Liver (tissue), 3 donors: ENCODE results near the gene ACACB.

Experiments used
- CTCF ChIP-seq: fragments of 150-350 bp; IDR thresholded peaks from 2 replicates; pipeline ENCODE4 v1.5.1; 2017; ENCODE audit warnings: improper control_type of control experiment, low read depth, low read length; ENCODE audit not compliant: missing input control
- EGR1 ChIP-seq, 2 donors: IDR thresholded peaks; 2 replicates each; pipeline ENCODE4 v1.6.1; 2016 to 2018; ENCODE audit warnings: antibody characterized with exemption in 2 of 2, low read depth in 2 of 2
- FOXA1 ChIP-seq: IDR thresholded peaks from 2 replicates; pipeline ENCODE4 v1.6.1; 2016; ENCODE audit warnings: antibody characterized with exemption
- GABPA ChIP-seq, 2 donors: IDR thresholded peaks in 1 of 2; conservative IDR thresholded peaks in 1 of 2; 2 replicates each; pipeline ENCODE4 v1.6.1; 2016; ENCODE audit warnings: antibody characterized with exemption in 2 of 2, mild to moderate bottlenecking in 1 of 2, moderate library complexity in 1 of 2
- HNF4A ChIP-seq, 2 donors: conservative IDR thresholded peaks; 2 replicates each; pipeline ENCODE4 v1.6.1; 2016; ENCODE audit warnings: antibody characterized with exemption in 2 of 2, mild to moderate bottlenecking in 2 of 2
- JUND ChIP-seq, 2 donors: IDR thresholded peaks; 2 replicates each; pipeline ENCODE4 v1.6.1; 2016; ENCODE audit warnings: antibody characterized with exemption in 2 of 2
- MAX ChIP-seq: IDR thresholded peaks from 2 replicates; pipeline ENCODE4 v1.6.1; 2016; ENCODE audit warnings: antibody characterized with exemption
- RAD21 ChIP-seq, 2 donors: IDR thresholded peaks; 2 replicates each; pipeline ENCODE4 v1.6.1; 2016; ENCODE audit warnings: antibody characterized with exemption in 2 of 2, mild to moderate bottlenecking in 2 of 2
- REST ChIP-seq: IDR thresholded peaks from 2 replicates; pipeline ENCODE4 v1.6.1; 2016; ENCODE audit warnings: antibody characterized with exemption, mild to moderate bottlenecking
- SP1 ChIP-seq: IDR thresholded peaks from 2 replicates; pipeline ENCODE4 v1.6.1; 2018; ENCODE audit warnings: antibody characterized with exemption, mild to moderate bottlenecking
- YY1 ChIP-seq: IDR thresholded peaks from 2 replicates; pipeline ENCODE4 v1.6.1; 2016; ENCODE audit warnings: antibody characterized with exemption, mild to moderate bottlenecking
- ZBTB33 ChIP-seq: IDR thresholded peaks from 2 replicates; pipeline ENCODE4 v1.6.1; 2016; ENCODE audit warnings: antibody characterized with exemption
- donor health status: healthy.
- donor health status: healthy.

- TF ChIP-seq MAX, result no peak
- no peak for TF ChIP-seq CTCF
- TF ChIP-seq ZBTB33, result no peak
- TF ChIP-seq REST, result no peak
- TF ChIP-seq EGR1 (IDR thresholded peaks at IDR 0.05; ENCODE audit: low read depth in 2 of 2), result no peak
- no peak for TF ChIP-seq SP1
- no peak for TF ChIP-seq RAD21 (IDR thresholded peaks at IDR 0.05)
- TF ChIP-seq YY1, result no peak
- TF ChIP-seq FOXA1, result no peak
- TF ChIP-seq GABPA (IDR thresholded peaks at IDR 0.05 in 1 of 2, conservative IDR thresholded peaks at IDR 0.05 in 1 of 2), result no peak
- no peak for TF ChIP-seq HNF4A (conservative IDR thresholded peaks at IDR 0.05)
- TF ChIP-seq JUND (IDR thresholded peaks at IDR 0.05), result no peak
Measured at GRCh38 chr12:109286652-109287051, 170.3 kb downstream of the ACACB start.
